HL-60 (cell line): Measurements from ENCODE around the gene ANO10.

Experiments
- CTCF ChIP-seq: IDR thresholded peaks from one replicate; pipeline ENCODE4 v1.5.1; 2011; ENCODE audit warnings: low read length, control low read depth, inconsistent platforms; ENCODE audit not compliant: insufficient read depth
- POLR2AphosphoS5 ChIP-seq: IDR thresholded peaks from 2 replicates; pipeline ENCODE4 v1.6.1; 2012; ENCODE audit warnings: low read depth

GRCh38 chr3:43371494-43371893 is 250.3 kb downstream of the ANO10 start:
- TF ChIP-seq CTCF: no peak
- no peak for TF ChIP-seq POLR2AphosphoS5
